Measurements from ENCODE around the gene KDSR.

DNA sequence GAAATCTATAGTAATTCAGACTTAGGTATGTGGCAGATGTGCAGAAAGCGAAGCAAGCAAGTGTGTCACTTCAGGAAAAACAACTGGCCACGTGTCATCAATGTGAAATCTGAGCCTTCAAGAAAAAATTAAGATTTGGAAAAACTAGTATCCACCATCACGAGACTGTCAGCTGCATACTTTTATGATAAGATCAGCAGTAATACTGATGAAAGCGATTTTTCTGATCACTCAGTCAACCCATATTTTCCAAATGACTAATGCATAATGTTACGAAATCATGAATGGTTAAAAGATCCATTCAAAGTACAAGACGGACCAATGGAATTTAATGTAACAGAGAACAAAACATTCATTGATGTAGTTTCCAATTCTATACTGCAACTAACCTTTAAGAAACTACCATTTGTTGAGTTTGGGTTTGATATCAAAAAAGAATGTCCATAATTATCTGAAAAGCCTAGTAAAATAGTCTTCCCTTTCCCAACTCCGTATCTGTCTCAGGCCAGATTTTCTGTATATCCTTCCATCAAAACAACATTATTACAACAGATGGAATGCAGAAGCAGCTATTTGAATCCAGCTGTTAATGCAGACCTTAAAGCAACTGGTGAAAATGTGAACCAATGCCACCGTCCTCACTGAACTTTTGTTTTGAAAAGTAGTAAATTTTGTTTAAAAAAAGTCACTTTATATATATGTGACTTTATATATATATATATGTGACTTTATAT lies 30.5 kb downstream of the KDSR start:
- no peak for TF ChIP-seq REST (IDR thresholded peaks at IDR 0.05)
- TF ChIP-seq YY1 (IDR thresholded peaks at IDR 0.05), result no peak

All from liver (tissue), 1 donor.